Suppressor macrophage (primary cell): Measurements from ENCODE around the gene CCDC12.

Source experiments
- DNase-seq, 4 experiments: peaks; one replicate each; pipeline ENCODE4 v3.0.0-alpha.2; 2020 to 2022

Gene CCDC12

DNA sequence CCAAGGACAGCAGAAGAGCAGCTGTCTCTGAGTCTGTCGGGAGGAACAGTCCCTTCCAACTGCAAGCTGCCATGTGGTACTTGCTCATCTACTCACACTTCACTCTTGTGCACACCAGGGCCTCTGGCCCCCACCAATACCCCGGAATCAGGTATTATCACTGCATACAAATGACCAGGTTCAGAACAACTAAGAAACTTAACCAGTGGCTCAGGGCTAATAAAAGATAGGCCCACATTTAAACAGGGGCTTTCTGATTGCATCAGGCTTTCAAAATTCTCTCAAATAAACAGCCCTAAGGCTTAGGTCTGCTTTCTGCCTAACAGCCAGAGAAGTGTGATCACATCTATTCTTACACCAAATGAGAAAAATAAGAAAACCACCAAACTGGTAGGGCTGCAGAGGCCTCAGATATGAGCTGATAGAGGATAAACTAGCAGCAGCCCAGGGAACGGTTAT lies 20.7 kb downstream of the CCDC12 start:
- peak in 1 of 4 experiments; percentile 37 for DNase-seq

DNA sequence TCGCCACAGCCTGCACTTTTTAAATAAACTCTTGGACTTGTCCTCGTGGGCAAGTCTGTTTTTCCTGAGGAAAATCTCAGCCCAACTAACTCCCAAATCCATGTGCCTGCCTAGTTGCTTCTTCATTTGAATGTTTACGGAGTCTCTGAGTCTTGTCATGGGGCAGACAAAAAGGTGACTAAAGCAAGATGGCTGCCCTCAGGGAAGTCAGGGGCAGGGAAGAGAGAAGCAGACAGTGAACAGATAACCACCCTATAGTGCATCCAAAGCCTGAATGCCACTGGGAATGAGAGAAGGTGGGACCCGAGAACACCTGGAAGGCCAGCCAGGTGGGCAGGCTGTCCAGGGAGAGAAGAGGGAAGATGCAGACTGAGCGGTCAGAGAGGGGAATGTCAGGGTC lies 21.4 kb downstream of the CCDC12 start:
- peak in 1 of 4 experiments; percentile 13 for DNase-seq

DNA sequence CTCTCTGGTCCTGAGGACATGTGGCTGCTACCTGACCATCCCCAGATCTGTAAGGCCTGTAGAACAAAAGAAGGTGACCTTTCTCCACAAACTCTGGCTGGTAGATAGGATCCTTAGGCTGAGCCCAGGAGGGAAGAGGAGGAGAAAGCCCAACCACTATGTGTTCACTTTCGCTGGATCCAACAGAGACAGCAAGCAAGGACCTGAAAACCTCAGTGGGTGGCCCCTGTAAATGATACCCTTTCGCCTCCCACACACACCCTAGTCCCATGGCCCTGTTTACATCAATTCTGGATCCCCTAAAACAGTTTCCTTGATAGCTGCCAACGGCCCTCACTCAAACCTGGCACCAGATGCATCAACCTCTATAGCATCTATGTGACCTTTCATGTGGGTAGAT lies 22.4 kb downstream of the CCDC12 start:
- DNase-seq = peak in 1 of 4 experiments; percentile 36

DNA sequence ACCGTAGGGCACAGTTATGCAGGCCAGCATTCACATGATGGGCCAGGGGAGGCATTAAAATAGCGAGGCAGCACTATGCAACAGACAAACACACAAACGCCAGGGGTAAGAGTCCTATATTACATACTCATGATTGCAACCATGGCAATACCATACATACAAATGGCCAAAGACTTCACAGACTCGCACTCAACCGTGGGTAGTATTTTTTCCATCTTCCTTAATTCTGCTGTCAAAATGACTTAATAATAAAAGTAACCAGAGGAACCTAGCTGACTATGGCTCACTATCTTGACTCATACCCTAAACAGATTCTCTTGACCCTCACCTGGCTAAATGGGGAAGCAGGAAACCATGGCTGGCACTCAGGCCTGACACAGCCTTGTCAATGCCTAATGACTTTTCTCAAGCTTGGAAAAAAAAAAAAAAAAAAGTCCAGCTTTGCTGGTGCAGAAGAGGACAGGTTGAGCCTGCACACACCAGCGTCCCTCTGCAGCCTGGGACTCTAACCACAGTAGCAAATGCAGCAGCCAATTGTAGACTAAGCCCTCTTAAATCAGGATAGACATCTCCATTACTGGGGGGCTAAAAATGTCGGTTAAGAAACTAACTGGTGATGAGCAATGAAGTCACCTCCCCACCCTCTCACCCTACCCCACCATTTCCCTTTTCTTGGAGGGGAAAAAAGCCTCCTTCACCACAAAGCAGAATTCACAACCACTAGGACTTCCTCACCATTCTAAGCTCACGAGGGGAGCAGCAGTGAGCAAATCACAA lies 23.1 kb downstream of the CCDC12 start:
- DNase-seq = peak; percentile 68 to 90 (median 82)

DNA sequence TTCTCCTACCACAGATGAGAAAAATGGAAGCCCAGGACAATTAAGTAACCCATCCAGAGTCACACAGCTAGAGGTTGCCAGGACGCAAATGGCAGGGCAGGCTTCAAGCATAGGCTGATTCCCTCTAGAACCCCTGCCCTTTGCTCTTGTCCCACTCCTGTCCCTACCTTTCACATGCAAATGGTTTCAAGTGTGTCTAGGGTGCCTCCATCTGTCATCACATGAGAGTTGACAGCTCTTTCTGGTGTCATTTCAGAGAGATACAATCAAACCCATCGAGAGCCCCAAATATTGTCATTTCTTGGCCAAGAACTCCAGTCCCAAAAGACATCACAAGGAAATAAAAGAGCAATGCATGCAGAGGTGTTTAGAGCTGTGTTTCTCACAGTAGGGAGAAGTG lies 23.7 kb downstream of the CCDC12 start:
- no peak for DNase-seq

DNA sequence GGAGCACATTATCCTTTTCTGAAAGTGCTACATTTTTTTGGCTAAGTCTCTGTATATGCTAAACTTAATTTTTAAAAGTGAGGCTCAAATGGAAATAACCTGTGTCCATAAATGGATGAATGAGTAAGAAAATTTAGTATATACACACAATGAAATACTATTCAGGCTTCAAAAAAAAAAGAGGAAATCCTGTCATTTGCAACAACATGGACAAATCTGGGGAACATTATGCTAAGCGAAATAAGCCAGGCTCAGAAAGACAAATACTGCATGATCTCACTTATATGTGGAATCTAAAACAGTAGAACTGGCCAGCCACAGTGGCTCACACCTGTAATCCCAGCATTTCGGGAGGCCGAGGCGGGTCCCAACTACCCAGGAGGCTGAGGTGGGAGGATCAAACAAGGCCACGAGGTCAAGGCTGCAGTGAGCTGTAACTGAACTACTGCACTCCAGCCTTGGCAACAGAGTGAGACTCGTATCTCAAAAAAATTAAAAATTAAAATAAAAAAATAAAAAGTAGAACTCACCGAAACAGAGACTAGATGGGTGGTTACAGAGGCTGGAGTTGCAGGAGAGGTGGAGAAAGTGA lies 25.8 kb downstream of the CCDC12 start:
- peak in 3 of 4 experiments; percentile 23 to 58 (median 52) for DNase-seq

DNA sequence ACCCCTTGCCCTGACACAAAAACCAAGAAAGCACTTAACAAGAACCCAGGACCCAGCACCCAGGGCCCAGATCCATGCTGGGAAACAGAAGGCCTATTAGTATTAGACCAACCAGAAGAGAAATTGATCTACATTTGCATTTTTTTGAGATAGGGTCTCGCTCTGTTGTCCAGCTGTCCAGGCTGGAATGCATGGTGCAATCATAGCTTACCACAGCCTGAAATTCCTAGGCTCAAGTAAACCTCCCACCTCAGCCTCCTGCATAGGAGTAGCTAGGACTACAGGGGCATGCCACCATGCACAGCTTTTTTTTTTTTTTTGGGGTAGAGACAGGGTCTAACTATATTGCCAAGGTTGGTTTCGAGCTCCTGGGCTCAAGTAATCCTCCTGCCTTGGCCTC lies 26.4 kb downstream of the CCDC12 start:
- peak in 1 of 4 experiments; percentile 2 for DNase-seq

DNA sequence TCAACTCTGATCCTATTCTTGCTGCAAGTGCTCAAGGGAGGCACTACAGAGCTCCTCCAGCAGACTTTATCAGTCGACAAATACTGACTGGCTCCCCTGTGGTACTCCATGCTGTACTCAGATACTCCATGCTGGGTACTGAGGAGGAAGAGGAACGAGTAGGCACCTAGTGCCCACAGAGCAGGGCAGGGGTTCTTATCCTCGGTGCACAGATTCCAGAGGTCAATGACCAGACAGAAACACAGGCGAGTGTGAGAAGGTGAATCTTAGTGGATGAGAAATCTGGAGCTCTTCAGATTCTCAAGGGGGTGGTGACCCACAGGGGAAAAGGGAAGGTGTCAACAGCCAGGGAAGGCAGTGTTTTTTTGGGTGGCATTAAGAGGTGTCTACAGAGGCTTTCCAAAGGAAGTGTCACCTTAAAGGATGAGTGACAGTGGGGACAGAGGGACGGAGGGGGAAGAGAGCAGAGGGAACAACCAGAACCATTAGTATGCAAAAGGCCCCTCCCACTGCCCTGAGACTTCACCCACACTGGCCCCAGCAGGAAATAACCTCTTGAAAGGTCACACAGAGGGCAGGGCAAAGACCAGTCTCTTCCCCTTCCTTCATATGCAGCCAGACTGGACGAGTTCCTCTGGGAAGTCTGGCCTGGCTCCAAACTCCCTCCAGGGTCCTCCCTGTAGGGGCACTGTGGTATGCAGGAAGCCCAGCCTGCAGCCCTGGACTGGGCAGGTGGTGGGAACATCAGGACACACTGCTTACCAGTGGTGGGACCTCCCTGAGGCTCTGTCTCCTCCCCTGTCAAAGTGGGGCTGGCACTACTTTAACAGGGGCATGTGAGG lies 27.5 kb downstream of the CCDC12 start:
- DNase-seq = peak; percentile 77 to 90 (median 88)

DNA sequence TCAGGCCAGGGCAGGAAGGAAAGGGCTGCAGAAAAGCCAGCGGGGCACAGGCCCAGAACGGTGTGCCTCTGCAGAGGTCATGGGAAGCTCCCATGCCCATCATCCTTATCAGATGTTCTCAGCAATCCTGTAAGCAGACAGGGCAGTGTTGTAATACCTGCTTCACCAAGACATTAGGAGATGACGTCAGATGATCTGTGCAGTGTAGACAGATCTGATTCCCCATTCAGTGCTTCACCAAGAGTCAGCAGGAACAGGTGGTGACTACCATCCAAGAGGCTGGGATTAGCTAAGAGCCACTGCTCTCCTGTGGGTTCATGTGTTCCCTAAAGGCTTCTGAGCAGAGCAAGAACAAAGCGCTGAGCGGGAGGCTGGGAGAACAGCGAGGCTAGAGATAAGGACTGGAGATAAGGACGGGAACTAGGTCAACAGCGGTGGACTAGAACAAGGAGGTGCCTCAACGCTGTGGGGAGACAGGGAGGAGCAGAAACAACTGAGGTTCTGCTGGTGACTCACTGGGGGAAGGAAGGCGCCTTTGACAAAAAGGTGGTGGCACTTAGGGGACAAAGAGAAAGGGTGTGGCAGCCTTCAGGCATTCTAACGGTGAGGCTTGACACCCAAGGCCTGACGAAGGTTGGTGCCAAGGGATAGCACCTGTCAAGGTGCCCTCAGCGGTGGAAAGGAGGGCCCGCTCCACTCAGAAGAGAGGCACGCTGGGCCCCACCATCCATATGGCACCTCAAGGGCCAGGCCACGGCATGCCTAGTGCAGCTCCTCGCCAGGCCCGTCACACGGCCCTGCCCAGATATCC lies 28.4 kb downstream of the CCDC12 start:
- DNase-seq = peak; percentile 76 to 95 (median 88)

DNA sequence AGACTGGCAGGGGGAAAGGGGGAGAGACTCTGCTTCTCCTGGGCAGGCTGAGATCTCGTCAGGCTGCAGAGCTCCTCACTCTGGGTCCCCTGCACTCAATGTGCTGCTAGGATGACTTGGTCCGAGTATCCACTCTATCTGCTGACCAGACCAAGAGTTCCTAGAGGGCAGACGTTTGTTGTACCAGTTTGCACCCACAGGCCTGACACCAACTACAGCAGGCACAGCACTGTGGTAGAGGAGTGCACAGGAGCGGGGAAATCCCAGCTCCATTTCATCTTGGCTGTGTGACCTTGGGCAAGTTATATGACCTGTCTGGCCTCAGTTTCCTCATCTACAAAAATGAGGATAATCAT lies 29.0 kb downstream of the CCDC12 start:
- DNase-seq = no peak

DNA sequence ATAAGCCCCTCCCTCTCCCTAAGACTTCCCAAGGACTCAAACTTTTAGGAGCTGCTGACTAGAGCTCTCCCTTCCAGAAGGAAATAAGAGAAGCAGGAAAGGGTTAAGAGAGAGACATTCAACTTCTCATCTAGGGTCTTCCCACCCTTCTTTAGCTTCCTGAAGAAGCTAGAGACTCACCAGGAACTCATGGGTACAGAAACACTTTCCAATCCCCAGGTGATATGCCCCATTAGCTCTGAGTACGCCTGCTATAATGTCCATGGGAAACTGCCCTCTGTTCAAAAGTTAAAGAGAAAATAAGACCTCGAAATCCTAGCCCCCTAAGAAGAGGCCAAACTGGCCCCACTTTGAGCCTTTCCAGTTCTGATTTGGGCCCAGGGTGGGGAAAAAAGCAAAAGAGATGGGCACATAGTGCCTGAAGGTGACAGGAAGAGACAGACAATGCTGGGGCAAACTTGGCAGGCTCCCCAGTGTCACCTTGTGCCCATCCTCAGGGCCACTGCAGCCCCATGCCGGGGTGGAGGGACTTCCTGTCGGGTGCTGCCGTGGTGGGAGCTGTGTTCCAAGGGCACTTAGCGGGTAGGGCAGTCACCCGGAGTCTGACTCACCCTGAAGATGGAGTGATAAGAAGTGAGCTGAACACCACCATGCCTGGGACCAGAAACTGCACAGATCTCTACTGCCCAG lies 29.5 kb downstream of the CCDC12 start:
- peak in 3 of 4 experiments; percentile 36 to 60 (median 50) for DNase-seq

DNA sequence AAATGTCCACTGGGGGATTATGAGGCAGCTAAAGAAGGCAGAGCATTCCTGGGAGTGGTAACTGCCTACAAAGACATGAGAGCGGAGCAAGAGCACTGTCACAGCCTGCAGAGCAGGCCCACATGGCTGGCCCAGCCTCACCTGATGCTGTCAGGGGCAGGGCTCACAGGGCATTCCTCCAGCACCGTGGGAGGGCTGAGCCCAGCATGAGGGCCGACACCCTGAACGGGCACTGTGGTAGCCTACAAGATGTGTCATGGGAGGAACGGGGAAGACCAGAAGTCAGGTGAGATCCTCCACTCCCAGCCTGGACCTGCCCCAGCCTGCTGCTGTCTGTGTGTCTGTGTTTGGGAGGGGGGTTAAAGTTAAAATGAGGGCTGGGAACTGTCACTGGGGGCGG lies 30.1 kb downstream of the CCDC12 start:
- peak in 1 of 4 experiments; percentile 60 for DNase-seq

DNA sequence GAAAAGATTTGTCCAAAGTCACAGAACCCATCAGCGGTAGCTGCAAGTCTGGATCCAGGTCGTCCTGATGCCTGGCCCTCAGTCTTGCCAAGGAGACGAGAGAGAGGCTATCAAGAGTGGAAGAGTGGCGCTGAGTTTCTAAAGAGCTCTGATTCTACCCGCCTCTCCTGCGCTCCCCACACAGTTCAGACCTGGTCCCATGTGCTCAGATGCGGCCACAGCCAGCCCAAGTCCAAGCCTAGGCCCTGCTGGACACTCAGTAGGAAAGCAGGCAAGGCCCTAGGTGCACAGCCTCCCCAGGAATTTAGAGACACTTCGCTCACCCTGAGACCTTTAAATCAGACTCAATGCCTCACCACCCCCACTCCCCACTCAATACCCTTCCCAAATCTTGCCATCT lies 32.4 kb downstream of the CCDC12 start:
- DNase-seq = no peak

DNA sequence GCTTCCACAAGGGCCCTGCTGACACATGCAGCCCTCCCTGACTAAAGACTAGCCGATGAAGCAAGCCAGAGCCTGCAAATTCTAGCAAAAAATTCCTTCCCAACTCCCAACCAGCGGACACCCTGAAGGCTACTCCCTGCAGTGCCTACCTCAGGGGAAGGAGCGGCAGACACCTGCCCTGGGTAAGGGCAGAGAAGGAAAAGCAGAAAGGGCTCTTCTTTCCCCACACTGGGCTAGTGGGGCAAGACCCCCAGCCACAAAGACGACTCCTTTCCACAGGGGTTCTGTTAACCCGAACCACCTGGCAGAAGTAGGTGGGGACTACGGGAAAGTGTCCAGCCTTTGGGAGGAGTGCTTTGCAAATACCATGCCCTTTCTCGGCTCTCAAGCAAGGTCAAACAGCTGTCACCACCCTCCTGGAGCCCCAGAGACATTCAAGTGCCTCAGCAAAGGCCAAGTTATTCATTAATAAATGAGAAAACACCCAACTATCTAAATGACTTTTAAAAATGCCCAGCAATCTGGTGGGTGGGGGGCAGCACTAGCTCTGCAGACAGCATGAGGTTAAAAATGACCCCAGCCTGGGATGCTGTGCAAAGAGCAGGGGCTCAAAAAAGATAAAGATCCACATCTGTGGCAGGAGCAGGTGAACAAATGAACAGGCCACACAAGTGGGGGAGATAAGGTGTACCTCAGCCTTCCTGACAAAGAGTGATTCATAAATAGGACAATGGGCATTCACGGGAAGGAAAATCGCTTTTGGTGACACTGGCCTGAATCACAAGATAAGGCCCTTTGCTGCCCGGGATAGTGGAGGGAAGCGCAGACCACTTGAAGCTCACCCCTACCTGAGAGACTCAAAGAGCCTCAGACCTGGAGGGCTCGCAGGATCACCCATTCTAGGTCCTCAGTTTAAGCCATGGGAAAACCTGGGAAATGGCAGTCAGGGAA lies 33.0 kb downstream of the CCDC12 start:
- DNase-seq = no peak

DNA sequence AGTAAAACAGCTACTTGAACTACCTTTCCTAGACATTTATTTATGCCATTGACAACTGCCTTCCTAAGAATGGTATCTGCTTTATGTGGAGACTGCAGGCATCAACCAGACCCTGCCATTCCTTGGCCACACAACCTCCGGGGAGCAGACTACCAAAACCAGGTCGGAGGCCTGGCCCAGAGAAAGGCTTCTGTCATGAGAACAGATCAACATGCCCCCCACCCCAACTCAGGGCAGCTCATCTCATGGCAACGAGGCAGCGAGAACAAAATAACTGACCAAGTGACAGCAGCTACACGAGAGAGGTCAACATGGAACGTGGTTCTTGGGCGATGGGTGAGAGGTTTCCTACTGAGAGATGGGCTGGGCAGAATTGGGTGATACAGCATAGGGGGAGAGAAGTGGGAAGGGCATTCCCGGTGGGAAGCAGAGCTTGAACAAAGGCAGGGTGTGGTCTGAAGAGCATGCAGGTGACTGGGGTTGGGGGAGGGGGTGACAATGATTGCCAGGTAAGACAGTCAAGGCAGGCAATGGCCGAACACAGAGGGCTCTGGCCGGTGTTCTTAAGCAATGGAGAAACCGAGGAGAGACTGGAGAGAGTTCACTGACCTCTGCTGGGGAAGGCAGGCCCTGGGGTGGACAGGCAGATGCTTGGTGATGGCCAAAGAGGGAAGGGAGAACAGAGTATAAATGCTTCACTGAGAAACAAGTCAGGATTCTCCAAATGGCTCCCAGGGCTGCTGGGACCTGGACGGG lies 33.9 kb downstream of the CCDC12 start:
- DNase-seq = no peak

DNA sequence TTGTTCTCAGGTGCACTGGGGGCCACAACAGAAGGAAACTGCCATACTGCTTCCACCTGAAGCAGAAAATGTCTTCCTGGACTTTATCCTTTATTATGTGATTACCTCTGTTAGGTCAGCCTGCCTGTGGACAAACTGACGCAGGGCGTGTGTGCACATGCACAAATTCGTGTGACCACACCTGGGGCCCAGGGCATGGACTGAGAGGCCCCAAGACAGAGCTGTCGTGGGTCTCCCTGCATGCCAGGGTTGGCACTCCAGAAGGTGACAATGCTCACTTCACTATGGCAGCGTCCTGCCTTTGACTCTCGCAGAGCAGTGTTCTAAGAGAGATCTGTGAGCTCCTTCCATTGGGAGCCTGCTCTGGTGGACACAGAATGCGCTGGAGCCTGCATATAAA lies 34.5 kb downstream of the CCDC12 start:
- no peak for DNase-seq

DNA sequence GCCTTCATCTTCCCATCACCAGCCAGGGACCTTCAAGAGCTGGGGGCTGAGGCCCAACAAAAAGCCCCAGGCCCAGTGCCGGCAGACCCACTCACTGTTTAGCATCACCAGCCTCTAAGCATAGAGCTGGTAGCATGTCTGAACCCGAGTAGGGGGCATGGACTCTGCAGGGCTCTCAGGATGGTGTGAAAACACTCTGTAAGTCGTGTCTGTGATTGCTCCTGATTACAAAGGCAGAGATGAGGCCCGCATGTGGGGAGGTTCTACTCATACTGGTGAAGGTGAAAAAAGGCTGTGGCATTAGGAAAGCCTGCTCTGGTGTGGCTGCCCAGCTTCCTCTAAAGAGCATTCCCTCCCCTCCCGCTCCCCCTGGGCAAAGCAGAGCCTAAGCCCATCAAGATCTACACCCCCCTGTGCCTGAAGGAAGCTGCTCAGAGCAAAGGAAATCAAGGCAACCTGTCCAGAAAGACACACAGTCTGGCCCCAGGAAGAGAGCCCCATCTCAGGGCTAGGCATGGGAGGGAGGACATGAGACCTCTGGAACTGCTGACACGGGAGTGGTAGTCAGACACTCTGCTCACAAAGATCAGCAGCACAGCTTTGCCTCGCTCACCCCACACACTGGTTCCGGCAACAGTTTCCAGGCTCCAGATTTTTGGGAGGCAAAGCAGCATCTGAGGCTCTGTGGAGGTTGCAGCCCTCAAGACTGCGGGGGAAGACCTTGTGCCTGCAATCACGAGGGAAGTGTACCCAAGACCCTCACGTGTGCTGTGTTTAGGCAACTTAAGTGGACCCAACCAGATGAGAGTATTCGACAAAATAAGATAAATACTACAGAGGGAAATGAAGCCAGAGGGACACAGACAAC lies 36.7 kb downstream of the CCDC12 start:
- peak; percentile 53 to 71 (median 62) for DNase-seq

DNA sequence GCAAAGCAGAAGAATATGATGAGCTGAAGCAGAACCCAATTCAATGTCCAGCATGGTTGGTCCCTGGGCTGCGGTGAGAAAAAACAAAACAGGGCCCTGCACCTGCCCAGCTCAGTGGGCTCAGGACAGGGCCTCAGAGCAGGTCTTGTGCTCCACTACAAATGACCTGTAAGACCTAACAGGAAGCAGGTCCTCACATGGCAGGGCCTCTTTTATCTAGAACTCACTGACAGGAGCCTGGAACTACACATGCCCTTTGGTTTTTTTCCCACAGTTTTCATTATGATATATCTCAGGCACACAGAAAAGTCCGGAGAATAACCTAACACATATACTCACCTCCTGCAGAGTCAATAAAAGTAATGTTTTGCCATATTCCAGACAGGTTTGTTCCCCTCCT lies 38.4 kb downstream of the CCDC12 start:
- DNase-seq = no peak

DNA sequence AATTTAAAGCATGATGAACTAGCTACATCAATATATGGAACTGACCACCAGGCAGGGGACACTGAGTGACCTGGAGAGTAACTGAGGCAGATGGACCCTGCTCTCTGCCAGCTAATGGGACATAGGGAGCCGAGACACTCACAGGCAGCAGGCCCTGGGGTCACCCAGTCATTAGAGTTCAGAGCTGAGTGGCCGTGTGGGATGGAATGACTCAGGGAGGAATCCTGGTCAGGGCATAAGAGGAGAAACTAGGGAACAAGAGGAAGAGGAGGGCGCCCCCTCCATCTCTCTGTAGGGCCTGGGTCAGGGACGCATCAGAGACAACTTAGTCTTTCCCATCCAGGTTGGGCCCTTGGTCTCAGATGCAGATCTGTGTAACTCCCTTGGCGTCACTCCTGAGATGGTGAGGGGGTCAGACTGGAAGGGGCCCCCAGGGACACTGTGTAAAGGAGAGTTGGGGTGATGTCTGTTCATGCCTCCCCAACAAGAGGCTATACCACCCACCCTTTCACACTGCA lies 39.8 kb downstream of the CCDC12 start:
- DNase-seq = peak; percentile 71 to 84 (median 78)
